CD4-positive, alpha-beta T cell treated with Interleukin-15 for 1 hour (primary cell): ENCODE results near the gene TMED10.

Source experiments
- DNase-seq: peaks from one replicate; pipeline ENCODE4 v3.0.0-alpha.2; 2020

TMED10 gene

GRCh38 chr14:75176142-75176820 lies at the start of gene TMED10:
Gene TMED10 (minus strand): TSS chr14:75176612. CDS start chr14:75176579, 33 bp downstream.
- peak; percentile 91 for DNase-seq

DNA sequence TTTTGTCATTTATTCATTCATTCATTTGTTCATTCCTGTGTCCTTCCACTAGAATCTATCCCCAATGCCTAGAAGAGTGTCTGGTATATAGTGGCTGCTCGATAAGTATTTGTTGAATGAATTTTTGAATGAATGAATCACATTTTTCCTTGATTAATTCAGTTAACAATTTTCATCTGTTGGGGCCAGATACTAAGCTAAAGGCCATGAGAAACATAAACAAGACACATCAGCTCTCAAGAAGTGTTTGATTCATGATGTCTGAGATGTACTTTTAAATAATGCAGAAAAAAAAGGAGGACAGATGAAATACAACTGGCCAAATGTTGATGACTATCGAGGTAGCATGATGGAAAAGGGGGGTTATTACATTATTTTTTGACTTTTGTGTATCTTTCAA lies 48.1 kb upstream of the TMED10 start:
- no peak for DNase-seq

DNA sequence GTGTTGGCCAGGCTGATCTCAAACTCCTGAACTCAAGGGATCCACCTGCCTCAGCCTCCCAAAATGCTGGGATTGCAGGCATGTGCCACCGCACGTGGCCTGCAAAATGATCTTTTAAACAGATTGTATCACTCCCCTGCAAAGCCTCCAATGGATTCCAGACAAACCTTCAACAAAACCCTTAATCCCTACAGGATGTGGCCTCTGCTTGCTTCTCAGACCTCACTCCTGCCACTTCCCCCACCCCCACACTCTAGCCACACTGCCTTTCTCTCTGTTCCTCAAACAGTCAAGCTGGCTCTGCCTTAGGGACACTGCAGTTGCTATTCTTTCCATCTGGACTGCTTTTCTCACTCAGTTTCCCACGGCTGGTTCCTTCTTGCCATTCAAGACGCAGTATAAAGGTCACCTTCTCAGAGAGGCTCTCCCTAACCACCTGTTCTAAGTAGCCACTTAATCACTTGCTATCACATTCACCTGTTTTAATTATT lies 47.3 kb upstream of the TMED10 start:
- DNase-seq = peak; percentile 44

DNA sequence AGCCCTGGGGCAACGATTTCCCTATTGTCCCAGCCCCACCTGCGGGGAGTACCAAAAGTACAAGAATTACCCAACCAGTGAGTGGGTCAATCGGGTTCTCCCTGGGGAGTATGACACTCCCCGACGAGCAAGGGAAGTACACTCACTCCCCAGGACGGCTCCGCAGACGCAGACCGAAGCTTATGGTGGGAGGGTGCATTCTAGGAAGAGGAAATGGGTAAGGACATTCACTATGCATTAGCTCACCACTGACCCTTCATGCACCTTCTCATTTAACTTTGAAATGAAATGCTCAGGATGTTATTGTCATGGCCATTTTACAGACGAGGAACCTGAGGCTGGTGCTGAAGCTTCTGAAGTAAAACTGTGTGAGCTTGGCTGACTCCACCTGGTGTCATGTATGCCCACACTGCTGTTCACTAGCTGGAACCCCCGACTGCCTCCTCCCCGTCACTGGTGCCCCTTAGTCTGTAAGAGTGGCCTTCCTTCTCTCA lies 45.8 kb upstream of the TMED10 start:
- DNase-seq = peak; percentile 75

DNA sequence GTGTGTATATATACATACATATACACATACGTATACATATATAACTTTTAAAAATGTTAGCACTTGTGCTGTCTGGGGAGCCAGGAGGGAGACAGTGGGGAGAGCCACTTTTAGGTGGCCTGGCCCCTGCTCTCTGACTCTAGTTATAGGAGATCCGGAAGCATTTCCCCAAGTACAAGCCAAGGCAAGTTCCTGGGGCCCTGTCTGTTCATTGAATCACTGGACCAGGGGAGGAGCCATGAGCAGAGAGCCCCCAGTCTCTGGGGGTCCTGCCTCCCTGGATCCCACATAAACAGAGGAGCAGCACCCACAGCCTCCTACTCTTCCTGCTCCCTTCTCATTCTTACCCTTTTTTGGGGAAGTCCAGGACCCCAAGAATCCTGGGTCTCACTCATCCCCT lies 45.4 kb upstream of the TMED10 start:
- DNase-seq = no peak

GRCh38 chr14:75220156-75220555 lies 43.7 kb upstream of the TMED10 start:
- peak; percentile 32 for DNase-seq

DNA sequence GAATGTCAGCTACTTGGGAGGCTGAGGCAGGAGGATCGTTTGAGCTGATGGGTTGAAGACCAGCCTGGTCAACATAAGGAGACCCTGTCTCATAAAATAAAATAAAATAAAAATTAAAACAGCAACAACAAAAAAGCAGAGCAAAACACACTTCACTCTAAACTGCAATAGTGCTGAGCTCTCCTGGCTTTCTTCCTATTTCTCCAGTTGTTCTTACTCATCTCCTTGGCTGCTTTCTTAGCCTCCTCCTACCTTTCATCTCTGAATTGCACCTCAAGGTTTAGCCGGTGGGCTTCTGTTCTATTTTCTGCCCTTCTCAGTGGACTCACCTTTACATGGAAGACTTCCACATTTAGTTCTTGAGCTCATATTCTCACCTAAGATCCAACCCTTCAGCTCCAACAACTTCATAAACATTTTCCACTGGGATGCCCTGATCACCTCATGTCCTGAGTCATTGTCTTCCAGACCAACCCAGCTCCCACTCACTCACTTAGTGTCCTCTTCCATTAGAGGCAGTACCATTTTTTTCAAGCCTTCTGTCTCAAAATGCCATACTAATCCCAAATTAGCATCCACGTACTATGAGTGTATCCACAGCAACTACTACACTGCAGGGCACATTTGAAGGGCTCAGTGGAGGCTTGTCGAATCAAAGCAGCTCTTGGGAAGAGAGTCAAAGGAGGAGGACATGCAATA lies 41.2 kb upstream of the TMED10 start:
- no peak for DNase-seq

DNA sequence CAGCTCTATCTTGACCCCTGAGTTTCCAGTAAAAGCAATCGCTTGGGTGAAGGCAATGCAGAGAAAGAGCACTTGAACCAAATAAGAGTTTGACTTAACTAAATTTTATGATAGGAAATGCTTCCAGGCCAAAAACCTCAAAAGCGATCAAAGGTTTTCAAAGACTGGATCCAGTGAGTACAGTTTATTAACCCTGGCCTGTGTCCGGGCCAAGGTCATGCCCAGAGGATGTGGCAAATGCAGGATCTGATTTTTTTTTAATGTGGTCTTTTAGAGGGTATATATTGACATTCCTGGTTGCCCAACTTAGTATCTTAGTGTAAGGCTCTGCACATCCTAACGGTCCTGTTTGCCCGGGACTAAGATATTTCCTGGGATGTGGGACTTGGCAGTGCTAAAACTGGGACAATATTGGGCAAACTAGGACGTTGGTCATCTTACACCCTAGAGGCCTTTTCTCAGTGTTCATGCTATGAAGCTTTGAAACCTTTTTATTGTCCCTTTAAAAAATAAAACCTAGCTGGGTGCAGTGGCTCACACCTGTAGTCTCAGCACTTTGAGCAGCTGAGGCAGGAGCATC lies 40.1 kb upstream of the TMED10 start:
- DNase-seq = no peak

- DNase-seq = no peak
Observed at GRCh38 chr14:75215520-75215919, 39.1 kb upstream of the TMED10 start.

GRCh38 chr14:75214558-75214957 lies 38.1 kb upstream of the TMED10 start:
- no peak for DNase-seq

DNA sequence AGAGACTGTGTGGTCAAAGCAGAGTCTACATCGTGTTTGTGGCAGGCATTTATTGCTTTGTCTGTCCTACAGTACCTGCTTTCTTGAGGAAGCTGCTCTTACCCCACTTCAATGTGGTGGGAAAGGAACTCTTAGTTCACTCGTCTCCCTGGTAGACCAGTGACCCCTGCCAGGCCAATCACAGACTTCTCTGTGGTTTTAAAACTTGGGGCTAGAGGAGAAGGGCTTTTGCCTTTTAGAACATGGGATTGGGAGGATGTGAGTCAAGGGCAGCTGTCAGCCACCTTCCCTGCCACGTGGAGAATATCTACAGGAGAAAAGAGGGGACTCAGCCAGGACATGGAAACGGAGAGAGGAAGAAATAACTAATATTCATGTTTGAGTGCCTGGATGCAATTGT lies 36.8 kb upstream of the TMED10 start:
- no peak for DNase-seq

DNA sequence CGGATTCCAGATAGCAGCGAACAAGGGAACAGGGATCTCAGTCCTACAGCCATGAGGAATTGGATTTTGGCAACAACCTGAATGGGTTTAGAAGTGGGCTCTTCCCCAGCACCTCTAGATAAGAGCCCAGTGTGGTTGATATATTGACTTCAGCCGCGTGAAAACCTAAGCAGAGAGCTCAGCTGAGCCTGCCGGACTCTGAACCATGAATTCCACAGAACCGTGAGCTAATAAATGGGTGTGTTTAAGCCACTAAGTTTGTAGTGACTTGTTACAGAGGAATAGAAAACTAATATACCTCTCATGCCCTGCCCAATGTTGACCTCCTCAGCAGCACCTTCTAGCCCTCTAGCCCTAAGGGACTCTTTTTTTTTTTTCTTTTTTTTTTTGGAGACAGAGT lies 32.4 kb upstream of the TMED10 start:
- DNase-seq = no peak

- no peak for DNase-seq
Observed at GRCh38 chr14:75206190-75206589, 29.8 kb upstream of the TMED10 start.

DNA sequence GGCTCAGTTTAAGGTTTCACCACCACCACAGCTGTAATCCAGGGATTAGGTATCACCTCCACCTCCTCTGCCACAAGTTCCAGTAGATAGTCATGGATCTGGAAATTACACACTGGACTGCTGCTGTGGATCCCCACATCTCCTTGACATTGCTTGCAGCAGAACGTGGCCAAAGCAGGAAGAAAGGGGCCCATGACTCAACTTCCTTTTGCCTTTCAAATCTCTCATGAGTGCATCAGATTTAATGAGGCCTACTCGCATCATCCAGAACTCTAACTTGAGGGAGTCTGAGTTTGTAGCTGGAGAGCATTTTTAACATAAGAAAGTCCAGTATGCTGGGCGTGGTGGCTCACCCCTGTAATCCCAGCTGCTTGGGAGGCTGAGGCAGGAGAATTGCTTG lies 29.2 kb upstream of the TMED10 start:
- DNase-seq = peak; percentile 48

DNA sequence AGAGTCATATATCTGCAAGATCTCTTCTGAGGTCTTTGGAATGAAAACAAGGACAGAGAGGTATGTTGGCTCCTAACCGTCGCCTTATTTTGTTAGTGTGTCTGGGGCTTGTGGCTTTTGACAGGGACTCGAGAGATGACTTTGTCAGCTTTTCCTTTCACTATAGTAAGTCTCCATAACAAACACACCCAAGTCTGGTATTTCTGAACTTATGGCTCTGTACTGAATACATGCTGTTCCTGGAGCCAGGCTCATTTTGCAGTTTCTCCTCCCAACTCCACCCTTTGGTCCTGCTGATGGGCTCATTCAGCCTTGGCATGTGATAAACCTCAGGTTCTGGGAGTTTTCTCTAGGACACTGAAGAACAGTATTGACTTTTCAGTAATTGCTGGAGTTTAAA lies 27.7 kb upstream of the TMED10 start:
- no peak for DNase-seq

DNA sequence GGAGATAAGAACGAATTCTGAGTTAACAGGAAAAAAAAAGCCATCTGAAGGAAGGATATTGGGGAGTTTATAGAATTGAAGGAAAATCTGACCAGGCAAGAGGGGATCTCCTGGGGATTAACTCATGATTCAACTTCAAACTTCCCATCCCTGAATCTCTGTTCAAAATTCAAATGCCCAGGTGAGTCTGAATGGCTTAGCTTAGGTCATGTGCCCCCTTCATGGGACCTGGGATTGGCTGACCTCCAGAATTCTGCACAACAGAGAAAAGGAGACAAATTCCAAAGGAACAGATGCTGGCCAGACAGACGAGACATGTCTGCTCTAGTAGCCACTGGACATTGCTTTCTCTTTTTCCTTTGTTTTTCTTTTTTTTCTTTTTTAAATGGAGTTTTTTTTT lies 26.2 kb upstream of the TMED10 start:
- no peak for DNase-seq

- no peak for DNase-seq
Observed at GRCh38 chr14:75201087-75201486, 24.7 kb upstream of the TMED10 start.

GRCh38 chr14:75200451-75200850 lies 24.0 kb upstream of the TMED10 start:
- no peak for DNase-seq

DNA sequence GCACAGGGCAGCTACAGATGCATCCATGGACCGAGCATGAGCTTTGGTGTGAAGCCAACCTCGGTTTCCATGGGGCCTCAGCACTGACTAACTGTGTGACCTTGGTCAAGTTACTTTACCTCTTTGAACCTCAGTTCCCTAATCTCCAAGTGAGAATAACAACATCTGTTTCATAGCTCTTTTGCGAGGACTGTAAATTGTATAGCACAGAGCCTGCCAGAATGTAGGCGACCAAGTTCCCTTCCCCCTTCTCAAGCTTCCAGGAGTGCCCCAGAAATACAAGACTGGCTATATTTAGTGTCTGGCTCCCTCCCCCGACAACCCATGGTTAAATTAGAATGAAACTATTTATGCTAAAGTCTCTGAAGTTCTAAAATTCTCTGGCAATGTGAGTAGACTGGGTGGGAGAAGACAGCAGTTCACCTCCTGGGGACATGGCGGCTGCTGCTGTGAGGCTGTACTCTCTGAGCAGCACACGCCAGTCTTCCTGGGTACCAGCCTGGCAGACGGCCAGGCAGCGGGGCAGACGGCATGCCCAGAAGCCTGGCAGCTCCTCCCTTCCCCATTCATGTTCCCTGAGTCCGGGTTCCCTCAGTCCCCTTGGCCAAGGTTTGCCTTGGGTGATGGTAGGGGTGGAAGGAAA lies 22.0 kb upstream of the TMED10 start:
- no peak for DNase-seq

DNA sequence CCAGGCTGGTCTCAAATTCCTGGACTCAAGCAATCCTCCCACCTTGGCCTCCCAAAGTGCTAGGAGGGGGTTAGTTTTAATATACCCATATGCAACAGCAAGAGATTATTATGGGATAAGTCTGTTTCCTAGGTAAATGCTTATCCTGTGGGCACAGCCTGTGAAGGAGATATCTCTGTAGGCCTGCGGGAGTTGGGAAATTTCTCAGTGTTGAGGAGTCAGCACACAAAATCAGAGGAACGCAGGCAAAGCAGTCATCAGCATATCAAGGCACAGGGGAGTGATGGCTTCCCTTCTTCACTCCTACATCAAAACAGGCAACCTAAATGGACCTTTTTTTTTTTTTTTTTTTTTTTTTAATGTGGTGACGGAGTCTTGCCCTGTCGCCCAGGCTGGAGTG lies 20.9 kb upstream of the TMED10 start:
- no peak for DNase-seq

GRCh38 chr14:75196468-75196867 lies 20.1 kb upstream of the TMED10 start:
- DNase-seq = no peak

DNA sequence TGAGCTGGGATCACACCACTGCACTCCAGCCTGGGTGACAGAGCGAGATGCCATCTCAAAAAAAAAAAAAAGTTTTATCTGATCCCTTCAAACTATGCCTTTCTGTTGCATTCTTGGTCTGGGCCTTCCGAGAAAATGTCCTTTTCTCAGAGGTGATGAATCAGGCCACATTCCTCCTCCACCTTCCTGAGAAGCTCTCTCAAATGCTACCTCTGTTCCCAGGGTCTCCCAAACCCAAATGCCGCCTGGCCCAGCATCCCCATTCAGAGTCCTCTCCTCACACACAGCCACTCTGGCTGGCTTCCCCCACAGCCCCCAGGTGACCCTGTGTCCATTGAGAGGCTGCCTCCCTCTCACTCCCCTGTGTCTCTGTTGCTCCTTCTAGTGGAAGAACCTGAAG lies 19.7 kb upstream of the TMED10 start:
- DNase-seq = no peak

DNA sequence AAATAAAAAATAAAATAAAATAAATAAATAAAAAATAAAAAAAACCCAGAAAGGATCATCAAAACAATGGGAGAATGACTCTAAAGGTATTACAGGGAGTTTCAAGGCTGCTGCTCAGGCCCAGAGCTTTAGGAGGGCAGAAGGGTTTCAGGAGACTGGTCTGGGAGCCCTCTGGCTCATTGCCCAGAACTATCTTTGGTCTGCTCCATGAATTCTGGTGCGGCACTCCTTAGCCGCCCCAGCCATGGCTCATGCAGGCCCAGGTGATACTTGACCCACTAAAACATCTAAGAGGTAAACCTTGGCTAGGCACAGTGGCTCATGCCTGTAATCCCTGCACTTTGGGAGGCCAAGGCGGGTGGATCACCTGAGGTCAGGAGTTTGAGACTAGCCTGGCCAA lies 14.7 kb upstream of the TMED10 start:
- no peak for DNase-seq

- DNase-seq = no peak
Observed at GRCh38 chr14:75190023-75190422, 13.6 kb upstream of the TMED10 start.
